ACHN (cell line): ENCODE data around the gene SAFB.

Source experiments
- DNase-seq: peaks from one replicate; pipeline ENCODE4 v3.0.0-alpha.2; 2015
- in situ Hi-C: cut with HindIII; loops from 2 replicates; pipeline ENCODE4 v1.10.0; 2017; ENCODE audit warnings: low sequenced_read_pairs, low pct_ligation_motif_present, low pct_unique_long_range_greater_than_20kb

Gene SAFB

GRCh38 chr19:5621945-5622464 lies 878 bp upstream of the SAFB start:
- peak; percentile 8 for DNase-seq
- in situ Hi-C loops, result no loop called here

GRCh38 chr19:5623397-5624017 lies 624 bp downstream of the SAFB start:
- in situ Hi-C loops, result no loop called here
- peak; percentile 8 for DNase-seq

GRCh38 chr19:5624018-5624663 lies 1.3 kb downstream of the SAFB start:
- in situ Hi-C loops, result no loop called here
- peak; percentile 25 for DNase-seq

- DNase-seq, result no peak
- in situ Hi-C loops, result no loop called here
Observed at GRCh38 chr19:5624741-5625278, 1.9 kb downstream of the SAFB start.

GRCh38 chr19:5625641-5626040 lies 2.8 kb downstream of the SAFB start:
- no peak for DNase-seq
- in situ Hi-C loops, result no loop called here

GRCh38 chr19:5627395-5627904 lies 4.6 kb downstream of the SAFB start:
- DNase-seq, result no peak
- in situ Hi-C loops, result no loop called here

- in situ Hi-C loops, result no loop called here
- DNase-seq, result no peak
Observed at GRCh38 chr19:5628461-5628860, 5.6 kb downstream of the SAFB start.

GRCh38 chr19:5628919-5629481 lies 6.1 kb downstream of the SAFB start:
- in situ Hi-C loops, result no loop called here
- DNase-seq, result no peak

GRCh38 chr19:5631567-5632240 lies 8.8 kb downstream of the SAFB start:
- in situ Hi-C loops, result no loop called here
- DNase-seq, result no peak

GRCh38 chr19:5632241-5632612 lies 9.3 kb downstream of the SAFB start:
- in situ Hi-C loops, result no loop called here
- DNase-seq, result no peak

- in situ Hi-C loops, result no loop called here
- no peak for DNase-seq
Observed at GRCh38 chr19:5632657-5633056, 9.8 kb downstream of the SAFB start.

- no peak for DNase-seq
- in situ Hi-C loops, result no loop called here
Observed at GRCh38 chr19:5635427-5635826, 12.5 kb downstream of the SAFB start.

GRCh38 chr19:5637971-5638370 lies 15.1 kb downstream of the SAFB start:
- DNase-seq, result no peak
- in situ Hi-C loops, result no loop called here

- DNase-seq, result no peak
- in situ Hi-C loops, result no loop called here
Observed at GRCh38 chr19:5641171-5641570, 18.3 kb downstream of the SAFB start.

- no peak for DNase-seq
- in situ Hi-C loops, result no loop called here
Observed at GRCh38 chr19:5642204-5642603, 19.3 kb downstream of the SAFB start.

GRCh38 chr19:5643060-5643459 lies 20.2 kb downstream of the SAFB start:
- no peak for DNase-seq
- in situ Hi-C loops, result no loop called here

GRCh38 chr19:5644037-5644436 lies 21.2 kb downstream of the SAFB start:
- in situ Hi-C loops, result no loop called here
- DNase-seq, result no peak

GRCh38 chr19:5645409-5645808 lies 22.5 kb downstream of the SAFB start:
- in situ Hi-C loops, result no loop called here

GRCh38 chr19:5646703-5647102 lies 23.8 kb downstream of the SAFB start:
- in situ Hi-C loops, result no loop called here
- DNase-seq, result no peak

More at GRCh38 chr19:5645409-5645808, 22.5 kb downstream of the SAFB start:
- DNase-seq, result no peak
